Endothelial cell of umbilical vein (primary cell): Measurements from ENCODE around the gene FMNL2. TPM values are rescaled to one million over a fixed set of nuclear protein-coding genes. Genes with fewer than 3 reads are reported as not detected.

Source experiments
- BruUV-seq: library from RNA; stranded (reverse); fragments of 400-500 nt; replicated peaks from 2 replicates; lab custom pipeline; 2021; lab: Mats Ljungman, UMichigan
- CTCF ChIA-PET: fragments of 300-600, 350-600 bp; sonication (Branson Sonifier 250); formaldehyde crosslinking; loops from one replicate; lab custom pipeline; 2021; ENCODE audit warnings: antibody characterized with exemption, inconsistent platforms; lab: Charles Lee
- POLR2A ChIA-PET: fragments of 300-600, 350-600 bp; sonication (Branson Sonifier 250); formaldehyde crosslinking; loops from one replicate; lab custom pipeline; 2021; ENCODE audit warnings: antibody characterized with exemption, inconsistent platforms; lab: Charles Lee
- DNase-seq: peaks from one replicate; pipeline ENCODE4 v3.0.0-alpha.2; 2011; ENCODE audit warnings: low read depth, low spot score
- FAIRE-seq: peaks from 2 replicates; lab custom pipeline; 2011; peaks lifted over from hg19 to GRCh38; lab: Jason Lieb, UNC
- H2AFZ ChIP-seq: 2 replicates; pipeline ENCODE4 v1.6.0; 2012; ENCODE audit warnings: low read depth, low read length, control low read depth, inconsistent platforms
- H3K27ac ChIP-seq: 2 replicates; pipeline ENCODE4 v1.5.1; 2011; ENCODE audit warnings: low read depth, mild to moderate bottlenecking, control low read depth, low read length, moderate library complexity; ENCODE audit not compliant: insufficient read depth
- H3K27me3 ChIP-seq, 2 experiments: 2 replicates each; pipeline versions ENCODE4 v1.6.0 to v1.6.1; 2011; ENCODE audit warnings: low read length in 2 of 2, mixed read lengths in 1 of 2; ENCODE audit not compliant: control insufficient read depth in 2 of 2, insufficient read depth in 2 of 2
- H3K36me3 ChIP-seq, 2 experiments: 2 replicates in 1 of 2; 3 replicates in 1 of 2; pipeline ENCODE4 v1.5.1; 2011; ENCODE audit warnings: low read length in 2 of 2, mild to moderate bottlenecking in 1 of 2, moderate library complexity in 1 of 2; ENCODE audit not compliant: control insufficient read depth in 2 of 2, insufficient read depth in 2 of 2; ENCODE audit errors: extremely low read depth in 1 of 2
- H3K4me1 ChIP-seq: 3 replicates; pipeline ENCODE4 v1.5.1; 2011; ENCODE audit warnings: mild to moderate bottlenecking, low read length; ENCODE audit not compliant: control insufficient read depth, insufficient read depth; ENCODE audit errors: extremely low read depth
- H3K4me2 ChIP-seq: 2 replicates; pipeline ENCODE4 v1.6.1; 2011; ENCODE audit warnings: low read length, control low read depth, mixed read lengths; ENCODE audit not compliant: insufficient read depth
- H3K4me3 ChIP-seq, 3 experiments: fragments of 200-600 bp in 1 of 3; sonication (generic), shearing (Covaris generic) in 1 of 3; replicated peaks in 1 of 3; 2 replicates each; pipeline ENCODE4 v1.5.1; 2011 to 2016; ENCODE audit warnings: control low read depth in 3 of 3, low read length in 3 of 3, mild to moderate bottlenecking in 2 of 3, inconsistent platforms in 1 of 3, low read depth in 1 of 3, moderate library complexity in 1 of 3; ENCODE audit not compliant: insufficient read depth in 1 of 3
- H3K79me2 ChIP-seq: 2 replicates; pipeline ENCODE4 v1.6.0; 2012; ENCODE audit warnings: low read length, inconsistent platforms; ENCODE audit not compliant: control insufficient read depth, insufficient read depth
- H3K9ac ChIP-seq: replicated peaks from 2 replicates; pipeline ENCODE3; 2011; ENCODE audit warnings: low read length, control low read depth; ENCODE audit not compliant: insufficient read depth; ENCODE audit errors: extremely low read depth
- H3K9me1 ChIP-seq: replicated peaks from 3 replicates; pipeline ENCODE4 v1.6.0; 2011; ENCODE audit warnings: mild to moderate bottlenecking, low read length; ENCODE audit not compliant: control insufficient read depth, insufficient read depth; ENCODE audit errors: extremely low read depth
- H3K9me3 ChIP-seq: replicated peaks from 2 replicates; pipeline ENCODE4 v1.5.1; 2012; ENCODE audit warnings: low read length, inconsistent platforms; ENCODE audit not compliant: control insufficient read depth, insufficient read depth
- H4K20me1 ChIP-seq: replicated peaks from 2 replicates; pipeline ENCODE3; 2011; ENCODE audit warnings: mild to moderate bottlenecking, low read length; ENCODE audit not compliant: control insufficient read depth, insufficient read depth; ENCODE audit errors: extremely low read depth
- EZH2 ChIP-seq: IDR thresholded peaks from 2 replicates; pipeline ENCODE4 v1.6.1; 2012; ENCODE audit warnings: borderline replicate concordance, low read depth, mild to moderate bottlenecking, moderate library complexity, low read length, inconsistent platforms; ENCODE audit not compliant: severe bottlenecking
- FOS ChIP-seq: IDR thresholded peaks from 2 replicates; pipeline ENCODE4 v1.6.1; 2011; ENCODE audit warnings: mild to moderate bottlenecking, low read length, moderate library complexity, borderline replicate concordance; ENCODE audit not compliant: insufficient read depth
- GATA2 ChIP-seq: IDR thresholded peaks from 2 replicates; pipeline ENCODE4 v1.7.0; 2011; ENCODE audit warnings: low read depth, mild to moderate bottlenecking, moderate library complexity, mixed read lengths, low read length; ENCODE audit not compliant: insufficient read length, insufficient read depth
- JUN ChIP-seq: IDR thresholded peaks from 2 replicates; pipeline ENCODE4 v1.6.1; 2011; ENCODE audit warnings: borderline replicate concordance, low read depth; ENCODE audit not compliant: insufficient read length, insufficient read depth
- MYC ChIP-seq: IDR thresholded peaks from one replicate; pipeline ENCODE4 v1.6.1; 2011; ENCODE audit warnings: mild to moderate bottlenecking, low read depth, low read length
- POLR2A ChIP-seq: IDR thresholded peaks from 2 replicates; pipeline ENCODE4 v1.6.1; 2012; ENCODE audit warnings: low read depth, mild to moderate bottlenecking, control low read depth, low read length
- POLR2AphosphoS5 ChIP-seq: IDR thresholded peaks from 2 replicates; pipeline ENCODE4 v1.6.1; 2012; ENCODE audit warnings: low read depth, mild to moderate bottlenecking, control low read depth, low read length, moderate library complexity; ENCODE audit not compliant: insufficient read depth
- dilution Hi-C: fragments of 300-500 bp; cut with MboI; formaldehyde crosslinking; loops from one replicate; pipeline ENCODE4 v1.15.0; 2019; ENCODE audit warnings: low sequenced_read_pairs; ENCODE audit not compliant: extremely low pct_ligation_motif_present
- intact Hi-C: fragments of 100-400 bp; cut with micrococcal nuclease; formaldehyde crosslinking; loops from one replicate; pipeline ENCODE4 v1.10.0; 2022
- polyA plus RNA-seq, 4 experiments: library from polyadenylated mRNA; depleted of rRNA in 3 of 4; stranded (reverse) in 3 of 4; unstranded in 1 of 4; fragments of >200 nt; gene quantifications; 2 replicates each; pipeline versions ENCODE4 v1.2.1 to v1.2.3, GENCODE V29; 2011 to 2012; ENCODE audit warnings: missing spikeins in 1 of 4
- total RNA-seq: library from RNA; stranded (reverse); gene quantifications from 2 replicates; pipeline ENCODE4 v1.2.3, GENCODE V29; 2021
- TF ChIP-seq, protein P1 (sequence below), 2 donors: IDR thresholded peaks; 1 replicate in 1 of 2; 2 replicates in 1 of 2; pipeline ENCODE4 v1.5.1; 2011; ENCODE audit warnings: low read length in 2 of 2, mild to moderate bottlenecking in 2 of 2, moderate library complexity in 2 of 2, control low read depth in 1 of 2, inconsistent platforms in 1 of 2, low read depth in 1 of 2; ENCODE audit not compliant: insufficient read depth in 1 of 2; ENCODE audit errors: extremely low read depth in 1 of 2
- TF ChIP-seq, protein P2 (sequence below): IDR thresholded peaks from 2 replicates; pipeline ENCODE4 v1.6.1; 2011; ENCODE audit not compliant: insufficient read depth, insufficient read length

The FMNL2 gene
- total and polyA plus RNA-seq, 2 donors (not counting 3 experiments of a cell fraction or from before 2014, with no cell fraction given) = 8.3 to 28.0 TPM

DNA sequence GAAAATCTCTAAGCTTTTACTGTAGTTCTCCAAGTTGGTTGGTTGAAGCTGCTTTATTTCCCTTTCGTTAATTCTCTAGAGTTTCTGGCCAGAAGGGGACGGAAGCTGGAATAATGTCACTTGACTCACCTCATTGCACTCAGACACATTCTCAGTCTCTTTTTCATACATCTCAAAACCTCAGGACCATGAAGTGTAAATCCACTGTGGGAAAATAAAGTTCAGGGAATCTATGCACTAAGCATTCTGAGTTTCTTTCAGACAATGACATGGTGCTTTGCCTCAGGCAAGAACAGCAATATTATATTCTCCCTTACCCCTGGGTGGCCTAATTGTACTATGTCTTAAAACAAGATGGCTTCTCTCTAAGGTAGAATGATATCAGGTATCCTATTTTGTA, 214.4 kb downstream of the FMNL2 start:
- H3K4me2 ChIP-seq = no peak overlapping the region
- CTCF ChIA-PET = no interaction called here
- BruUV-seq = no TSS peak

More for the DNA sequence above, 214.4 kb downstream of the FMNL2 start:
- H3K79me2 ChIP-seq = no peaks in the 10 kb centered on the region
- H3K36me3 ChIP-seq = no peaks in the 10 kb centered on the region
- no peak overlapping the region for H2AFZ ChIP-seq
- no peaks in the 10 kb centered on the region for H3K9me1 ChIP-seq
- no peaks in the 10 kb centered on the region for H4K20me1 ChIP-seq
- H3K9ac ChIP-seq = no peak overlapping the region
- no peak overlapping the region for H3K27ac ChIP-seq
- H3K9me3 ChIP-seq = no peaks in the 10 kb centered on the region
- dilution Hi-C loops (no loop called here), intact Hi-C loops (no loop called here)
- no peak for FAIRE-seq
- H3K4me3 ChIP-seq = no peak overlapping the region
- POLR2A ChIA-PET = no interaction called here
- no peaks in the 10 kb centered on the region for H3K27me3 ChIP-seq
- TF ChIP-seq FOS (no peak), MYC (no peak), EZH2 (no peak), JUN (no peak), POLR2A (no peak), POLR2AphosphoS5 (no peak), GATA2 (no peak)
- TF ChIP-seq, protein P1, sequence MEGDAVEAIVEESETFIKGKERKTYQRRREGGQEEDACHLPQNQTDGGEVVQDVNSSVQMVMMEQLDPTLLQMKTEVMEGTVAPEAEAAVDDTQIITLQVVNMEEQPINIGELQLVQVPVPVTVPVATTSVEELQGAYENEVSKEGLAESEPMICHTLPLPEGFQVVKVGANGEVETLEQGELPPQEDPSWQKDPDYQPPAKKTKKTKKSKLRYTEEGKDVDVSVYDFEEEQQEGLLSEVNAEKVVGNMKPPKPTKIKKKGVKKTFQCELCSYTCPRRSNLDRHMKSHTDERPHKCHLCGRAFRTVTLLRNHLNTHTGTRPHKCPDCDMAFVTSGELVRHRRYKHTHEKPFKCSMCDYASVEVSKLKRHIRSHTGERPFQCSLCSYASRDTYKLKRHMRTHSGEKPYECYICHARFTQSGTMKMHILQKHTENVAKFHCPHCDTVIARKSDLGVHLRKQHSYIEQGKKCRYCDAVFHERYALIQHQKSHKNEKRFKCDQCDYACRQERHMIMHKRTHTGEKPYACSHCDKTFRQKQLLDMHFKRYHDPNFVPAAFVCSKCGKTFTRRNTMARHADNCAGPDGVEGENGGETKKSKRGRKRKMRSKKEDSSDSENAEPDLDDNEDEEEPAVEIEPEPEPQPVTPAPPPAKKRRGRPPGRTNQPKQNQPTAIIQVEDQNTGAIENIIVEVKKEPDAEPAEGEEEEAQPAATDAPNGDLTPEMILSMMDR (IDR thresholded peaks at IDR 0.05; ENCODE audit: extremely low read depth in 1 of 2, insufficient read depth in 1 of 2, low read depth in 1 of 2, low read length in 2 of 2) = no peak
- TF ChIP-seq, protein P2, sequence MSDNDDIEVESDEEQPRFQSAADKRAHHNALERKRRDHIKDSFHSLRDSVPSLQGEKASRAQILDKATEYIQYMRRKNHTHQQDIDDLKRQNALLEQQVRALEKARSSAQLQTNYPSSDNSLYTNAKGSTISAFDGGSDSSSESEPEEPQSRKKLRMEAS = no peak
- DNase-seq = no peak
- H3K4me1 ChIP-seq = peaks cover 9% of the 10 kb centered on the region
